Activated CD8-positive, alpha-beta T cell treated with anti-CD3 and anti-CD28 coated beads, Interleukin-2, amount 10 ng/mL, durations not matched to agents 7 days and 5 days (primary cell): ENCODE results near the gene WBP1L. TPM values are rescaled to one million over a fixed set of nuclear protein-coding genes. Genes with fewer than 3 reads are reported as not detected.
"Not testable (repeated sequence)": the region's sequence is repeated elsewhere in the genome, so short reads cannot be mapped to it uniquely, and the experiment has no call there.

Experiments used
- ATAC-seq: fragments of 150-1000 bp; cut with Tn5 transposase; one replicate; pipeline ENCODE4 v1.10.0; 2021; ENCODE audit warnings: moderate library complexity
- CTCF ChIA-PET: fragments of 350-600 bp; sonication (Branson Sonifier 250); formaldehyde crosslinking; loops from one replicate; lab custom pipeline; 2021; ENCODE audit warnings: antibody characterized with exemption; lab: Charles Lee
- POLR2A ChIA-PET: fragments of 350-600 bp; sonication (Branson Sonifier 250); formaldehyde crosslinking; loops from one replicate; lab custom pipeline; 2021; ENCODE audit warnings: antibody characterized with exemption; lab: Charles Lee
- DNase-seq: peaks from one replicate; pipeline ENCODE4 v3.0.0-alpha.2; 2020
- H3K27ac Mint-ChIP-seq: one replicate; pipeline ENCODE4 v1.8.0; 2021; ENCODE audit warnings: mild to moderate bottlenecking, mixed read lengths
- H3K27me3 Mint-ChIP-seq: one replicate; pipeline ENCODE4 v1.8.0; 2021; ENCODE audit warnings: low read depth, mixed read lengths
- H3K36me3 Mint-ChIP-seq: one replicate; pipeline ENCODE4 v1.8.0; 2021; ENCODE audit warnings: low read depth, mixed read lengths
- H3K4me1 Mint-ChIP-seq: one replicate; pipeline ENCODE4 v1.8.0; 2021; ENCODE audit warnings: low read depth, mixed read lengths
- H3K4me3 Mint-ChIP-seq: one replicate; pipeline ENCODE4 v1.8.0; 2021; ENCODE audit warnings: mild to moderate bottlenecking, mixed read lengths
- H3K9me3 Mint-ChIP-seq: one replicate; pipeline ENCODE4 v1.8.0; 2022; ENCODE audit warnings: mixed read lengths; ENCODE audit not compliant: insufficient read depth
- total RNA-seq, 2 experiments: library from RNA; stranded (reverse); gene quantifications; one replicate each; pipeline ENCODE4 v1.2.3, GENCODE V29; 2021

WBP1L gene
- total RNA-seq, 2 experiments from 2014 or later, result 25.7 to 25.9 TPM

DNA sequence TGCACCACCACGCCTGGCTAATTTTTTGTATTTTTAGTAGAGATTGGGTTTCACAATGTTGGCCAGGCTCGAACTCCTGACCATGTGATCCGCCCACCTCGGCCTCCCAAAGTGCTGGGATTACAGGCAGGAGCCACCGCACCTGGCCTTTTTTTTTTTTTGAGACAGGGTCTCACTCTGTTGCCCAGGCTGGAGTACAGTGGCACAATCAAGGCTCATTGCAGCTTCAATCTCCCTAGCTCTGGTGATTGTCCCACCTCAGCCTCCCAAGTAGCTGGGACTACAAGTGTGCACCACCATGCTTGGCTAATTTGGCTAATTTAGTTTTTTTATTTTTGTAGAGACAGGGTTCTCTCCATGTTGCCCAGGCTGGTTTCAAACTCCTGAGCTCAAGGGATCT lies 1.4 kb upstream of the WBP1L start:
- POLR2A ChIA-PET, ATAC-seq, DNase-seq, H3K27ac Mint-ChIP-seq, H3K4me3 Mint-ChIP-seq, H3K27me3 Mint-ChIP-seq, H3K9me3 Mint-ChIP-seq: not testable (repeated sequence)
- H3K36me3 Mint-ChIP-seq, result peaks cover 10% of the 10 kb centered on the region
- CTCF ChIA-PET, result interaction anchor here (1.6 to 4.0 kb wide), 3 partner anchors 11 to 72 kb away, joined by 7 to 23 read pairs (median 15); partner anchors contain the start of genes ARL3 and SFXN2
- H3K4me1 Mint-ChIP-seq, result peaks cover 39% of the 10 kb centered on the region

DNA sequence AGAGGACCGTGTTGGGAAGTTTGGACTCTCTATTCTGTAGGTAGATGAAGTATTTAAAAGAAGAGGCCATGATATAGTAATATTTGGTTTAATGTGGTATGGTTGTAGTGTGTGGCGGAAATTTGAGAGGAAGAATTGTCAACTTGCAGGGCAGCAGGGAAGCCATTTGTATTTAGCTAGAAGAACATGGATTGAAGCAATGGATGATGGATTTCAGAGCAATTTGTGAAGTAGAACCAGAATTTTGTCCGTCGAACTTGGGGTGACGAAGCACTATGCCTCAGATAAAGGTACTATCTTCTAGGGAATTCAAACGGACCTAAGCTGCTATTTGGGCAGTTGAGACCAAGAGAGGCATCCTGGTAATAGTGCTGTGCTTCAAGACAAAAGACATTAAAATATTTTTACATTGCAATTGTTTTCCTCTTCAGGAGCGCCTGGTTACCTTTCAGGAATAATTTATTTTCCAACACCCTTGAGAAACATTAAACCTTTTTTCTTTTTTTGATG lies 615 bp upstream of the WBP1L start:
- H3K27ac Mint-ChIP-seq, result peak overlapping the region; percentile 97
- DNase-seq (no peak), ATAC-seq (no peak)
- peaks cover 4% of the 10 kb centered on the region for H3K9me3 Mint-ChIP-seq
- peaks cover 10% of the 10 kb centered on the region for H3K36me3 Mint-ChIP-seq
- POLR2A ChIA-PET, result interaction anchor here (0.7 to 1.6 kb wide), 6 partner anchors 9 to 514 kb away, joined by 3 to 4 read pairs (median 3); partner anchors contain the start of genes ARL3 and SFXN2
- peak overlapping the region; percentile 100 for H3K4me3 Mint-ChIP-seq
- H3K27me3 Mint-ChIP-seq, result no peaks in the 10 kb centered on the region
- CTCF ChIA-PET, result interaction anchor here (0.6 to 4.0 kb wide), 7 partner anchors 10 to 513 kb away, joined by 3 to 23 read pairs (median 7); partner anchors contain the start of genes ARL3, SFXN2 and TRIM8
- H3K4me1 Mint-ChIP-seq, result peaks cover 39% of the 10 kb centered on the region

- H3K9me3 Mint-ChIP-seq, result peaks cover 4% of the 10 kb centered on the region
- CTCF ChIA-PET, result interaction anchor here (0.6 to 4.0 kb wide), 8 partner anchors 9 to 240 kb away, joined by 3 to 23 read pairs (median 4); partner anchors contain the start of genes ARL3, SFXN2 and TRIM8
- H3K27me3 Mint-ChIP-seq, result no peaks in the 10 kb centered on the region
- peak overlapping the region; percentile 97 for H3K27ac Mint-ChIP-seq
- peak; percentile 31 for ATAC-seq
- POLR2A ChIA-PET, result interaction anchor here (0.9 to 1.6 kb wide), 4 partner anchors 16 to 31 kb away, joined by 3 to 5 read pairs (median 3); no protein-coding TSS in a partner anchor
- H3K4me3 Mint-ChIP-seq, result peak overlapping the region; percentile 100
- peaks cover 47% of the 10 kb centered on the region for H3K4me1 Mint-ChIP-seq
- DNase-seq, result peak; percentile 31
- H3K36me3 Mint-ChIP-seq, result peaks cover 18% of the 10 kb centered on the region
Measured at GRCh38 chr10:102744374-102745051, 765 bp downstream of the WBP1L start.

GRCh38 chr10:102745157-102745556 lies 1.4 kb downstream of the WBP1L start:
- POLR2A ChIA-PET, result interaction anchor here (1.0 to 1.1 kb wide), 2 partner anchors 19 to 32 kb away, joined by 3 read pairs; no protein-coding TSS in a partner anchor
- DNase-seq (no peak), ATAC-seq (no peak)
- peak overlapping the region; percentile 97 for H3K27ac Mint-ChIP-seq
- CTCF ChIA-PET, result interaction anchor here (0.8 to 4.0 kb wide), 4 partner anchors 8 to 75 kb away, joined by 3 to 23 read pairs (median 10); partner anchors contain the start of genes ARL3 and SFXN2
- no peaks in the 10 kb centered on the region for H3K27me3 Mint-ChIP-seq
- peak overlapping the region; percentile 100 for H3K4me3 Mint-ChIP-seq
- H3K4me1 Mint-ChIP-seq, result peaks cover 47% of the 10 kb centered on the region
- peaks cover 18% of the 10 kb centered on the region for H3K36me3 Mint-ChIP-seq
- H3K9me3 Mint-ChIP-seq, result peaks cover 4% of the 10 kb centered on the region

DNA sequence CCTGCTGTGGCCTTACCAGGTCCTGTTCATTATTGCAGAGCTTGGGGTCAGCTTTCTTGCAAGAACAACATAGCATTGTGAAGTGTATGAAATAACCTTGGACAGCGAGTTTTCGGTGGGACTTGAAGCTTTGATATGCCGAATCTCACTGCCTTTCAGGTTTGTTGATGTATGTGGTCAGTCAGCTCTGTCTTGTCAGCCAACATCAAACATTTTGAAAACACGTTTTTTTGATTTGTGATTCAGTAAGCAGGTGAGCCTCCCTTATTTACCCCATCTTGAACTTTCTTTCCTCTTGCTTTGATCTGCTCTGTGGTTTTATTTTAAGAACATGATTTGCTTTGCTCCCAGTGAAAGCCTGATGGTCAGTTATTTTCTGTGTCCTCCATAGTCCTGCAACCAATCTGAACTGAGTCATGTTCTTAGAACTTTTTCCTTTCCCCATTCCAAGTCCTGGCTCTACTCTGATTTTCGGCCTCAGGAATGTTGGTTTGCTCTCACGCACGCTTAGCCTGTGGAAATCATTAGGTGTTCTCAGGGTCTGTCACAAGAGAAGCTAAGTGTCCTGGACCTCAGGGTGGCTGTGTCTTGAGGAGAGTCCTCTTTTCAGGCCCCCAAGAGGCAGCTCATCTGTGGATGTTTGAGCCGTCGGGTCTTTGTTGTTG lies 8.7 kb downstream of the WBP1L start:
- H3K36me3 Mint-ChIP-seq, result peaks cover 17% of the 10 kb centered on the region
- ChIA-PET POLR2A (no interaction called here), CTCF (interaction anchor here (0.7 to 2.8 kb wide), 9 partner anchors 9 to 149 kb away, joined by 3 to 23 read pairs (median 5); partner anchors contain the start of gene WBP1L)
- no peak for ATAC-seq
- peaks cover 40% of the 10 kb centered on the region for H3K4me1 Mint-ChIP-seq
- no peak for DNase-seq
- no peaks in the 10 kb centered on the region for H3K27me3 Mint-ChIP-seq
- no peaks in the 10 kb centered on the region for H3K9me3 Mint-ChIP-seq
- no peak overlapping the region for H3K27ac Mint-ChIP-seq
- H3K4me3 Mint-ChIP-seq, result no peak overlapping the region

DNA sequence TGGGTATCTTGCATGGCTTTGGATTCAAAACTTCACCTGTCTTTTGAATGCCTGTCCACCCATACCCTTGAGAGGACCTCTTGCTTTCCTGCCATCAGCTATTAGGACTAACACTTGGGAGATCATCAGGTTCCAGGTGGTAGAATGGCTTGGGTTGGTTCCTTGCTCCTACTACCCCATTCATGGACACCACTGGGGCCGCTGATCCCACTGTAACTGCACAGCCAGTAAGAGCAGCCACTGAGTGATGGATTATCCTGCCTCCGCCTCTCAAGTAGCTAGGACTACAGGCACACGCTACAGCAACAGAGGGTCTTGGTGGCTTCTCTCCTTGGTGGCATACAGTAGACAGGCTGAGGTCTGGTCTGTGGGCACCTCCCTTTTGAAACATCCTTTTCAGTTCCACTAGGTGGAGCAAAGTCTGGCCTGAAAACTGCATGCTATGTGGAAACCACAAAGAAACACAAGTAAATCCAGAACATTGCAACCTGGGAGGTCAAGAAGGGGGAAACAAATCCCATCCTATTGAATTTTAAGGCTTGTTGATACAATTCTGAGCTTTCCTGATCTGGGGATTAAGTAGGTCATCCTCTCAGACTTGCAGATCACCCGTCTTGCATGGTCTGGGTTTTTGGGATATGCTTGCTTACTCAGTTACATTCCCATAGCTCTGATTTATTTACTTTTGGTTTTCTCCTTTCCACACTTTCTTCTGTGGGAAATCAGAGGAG lies 9.4 kb downstream of the WBP1L start:
- ATAC-seq (peak; percentile 84), DNase-seq (peak; percentile 53)
- Mint-ChIP-seq H3K4me1 (peaks cover 41% of the 10 kb centered on the region), H3K36me3 (peaks cover 17% of the 10 kb centered on the region), H3K27me3 (no peaks in the 10 kb centered on the region), H3K4me3 (no peak overlapping the region), H3K9me3 (no peaks in the 10 kb centered on the region), H3K27ac (no peak overlapping the region)
- ChIA-PET CTCF (interaction anchor here (0.7 to 2.8 kb wide), 17 partner anchors 9 to 256 kb away, joined by 3 to 23 read pairs (median 4); partner anchors contain the start of gene WBP1L), POLR2A (no interaction called here)

DNA sequence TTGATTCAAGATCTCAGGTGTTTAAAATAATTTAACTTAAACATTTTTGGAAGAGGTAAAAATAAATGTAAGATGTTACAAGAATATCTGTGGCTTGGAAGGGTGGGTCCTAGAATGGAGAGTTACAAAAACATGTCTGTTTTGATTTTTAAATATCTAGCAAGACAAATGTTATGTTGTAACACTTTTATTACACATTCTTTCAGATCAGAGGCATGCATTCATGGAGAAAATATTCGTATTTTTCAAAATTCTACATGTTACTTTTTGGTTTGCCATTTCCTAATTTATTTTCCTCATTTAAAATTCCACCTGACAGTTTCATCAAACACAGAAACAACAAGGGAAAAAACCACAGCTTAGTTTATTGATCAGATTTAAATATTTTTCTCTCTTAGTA lies 10.0 kb downstream of the WBP1L start:
- no peak overlapping the region for H3K27ac Mint-ChIP-seq
- DNase-seq (no peak), ATAC-seq (no peak)
- H3K9me3 Mint-ChIP-seq, result no peaks in the 10 kb centered on the region
- H3K4me3 Mint-ChIP-seq, result no peak overlapping the region
- H3K4me1 Mint-ChIP-seq, result peaks cover 42% of the 10 kb centered on the region
- peaks cover 15% of the 10 kb centered on the region for H3K36me3 Mint-ChIP-seq
- CTCF ChIA-PET, result interaction anchor here (0.7 to 2.8 kb wide), 16 partner anchors 10 to 255 kb away, joined by 3 to 23 read pairs (median 4); partner anchors contain the start of gene WBP1L
- H3K27me3 Mint-ChIP-seq, result no peaks in the 10 kb centered on the region
- POLR2A ChIA-PET, result no interaction called here

- POLR2A ChIA-PET, result no interaction called here
- Mint-ChIP-seq H3K9me3 (no peaks in the 10 kb centered on the region), H3K27ac (no peak overlapping the region), H3K4me1 (peaks cover 36% of the 10 kb centered on the region), H3K27me3 (no peaks in the 10 kb centered on the region), H3K4me3 (no peak overlapping the region), H3K36me3 (peaks cover 18% of the 10 kb centered on the region)
- CTCF ChIA-PET, result no interaction called here
- DNase-seq, result no peak
- ATAC-seq, result peak; percentile 36
Measured at GRCh38 chr10:102757323-102757722, 13.6 kb downstream of the WBP1L start.

DNA sequence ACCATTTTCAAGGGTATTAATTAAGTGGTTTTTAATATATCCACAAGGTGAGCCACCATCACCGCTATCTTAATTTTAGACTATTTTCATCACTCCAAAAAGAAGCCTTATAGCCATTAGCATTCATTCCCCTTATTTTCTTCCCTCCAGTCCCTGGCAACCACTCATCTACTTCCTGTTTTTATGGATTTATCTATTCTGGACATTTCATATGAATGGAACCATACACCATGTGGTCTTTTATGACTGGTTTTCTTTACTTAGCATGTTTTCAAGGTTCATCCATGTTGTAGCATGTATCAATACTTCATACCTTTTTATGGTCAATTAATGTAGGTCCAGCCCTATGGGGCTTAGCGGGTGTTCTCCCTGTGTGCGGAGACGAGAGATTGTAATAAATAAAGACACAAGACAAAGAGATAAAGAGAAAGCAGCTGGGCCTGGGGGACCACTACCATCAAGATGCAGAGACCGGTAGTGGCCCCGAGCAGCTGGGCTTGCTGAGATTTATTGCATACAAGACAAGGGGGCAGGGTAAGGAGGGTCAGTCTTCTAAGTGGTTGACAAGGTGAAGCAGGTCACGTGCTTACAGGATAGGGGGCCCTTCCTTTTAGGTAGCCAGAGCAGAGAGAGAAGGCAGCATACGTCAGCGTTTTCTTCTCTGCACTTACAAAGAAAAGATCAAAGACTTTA lies 14.6 kb downstream of the WBP1L start:
- Mint-ChIP-seq H3K27ac (no peak overlapping the region), H3K4me1 (peaks cover 27% of the 10 kb centered on the region), H3K27me3 (no peaks in the 10 kb centered on the region), H3K4me3 (no peak overlapping the region), H3K36me3 (peaks cover 25% of the 10 kb centered on the region), H3K9me3 (no peaks in the 10 kb centered on the region)
- POLR2A ChIA-PET, result no interaction called here
- ATAC-seq (no peak), DNase-seq (no peak)
- CTCF ChIA-PET, result no interaction called here

GRCh38 chr10:102758933-102759262 lies 15.2 kb downstream of the WBP1L start:
- H3K9me3 Mint-ChIP-seq, POLR2A ChIA-PET, DNase-seq, ATAC-seq, H3K4me3 Mint-ChIP-seq, H3K27ac Mint-ChIP-seq, H3K27me3 Mint-ChIP-seq, CTCF ChIA-PET: not testable (repeated sequence)
- Mint-ChIP-seq H3K4me1 (peaks cover 23% of the 10 kb centered on the region), H3K36me3 (peaks cover 26% of the 10 kb centered on the region)
